Adipocyte (in vitro differentiated cells): ENCODE results near the gene GGN.
"Not testable (repeated sequence)": the region's sequence is repeated elsewhere in the genome, so short reads cannot be mapped to it uniquely, and the experiment has no call there.

ENCODE experiments used
- DNase-seq: peaks from one replicate; pipeline ENCODE4 v3.0.0-alpha.2; 2015; ENCODE audit warnings: low read depth
- H3K27me3 ChIP-seq: replicated peaks from 2 replicates; pipeline ENCODE4 v1.7.0; 2013; ENCODE audit warnings: mild to moderate bottlenecking, low read length, moderate library complexity; ENCODE audit not compliant: control insufficient read depth, insufficient read depth
- H3K36me3 ChIP-seq: 2 replicates; pipeline ENCODE4 v1.7.0; 2013; ENCODE audit warnings: low read length, mild to moderate bottlenecking, moderate library complexity; ENCODE audit not compliant: control insufficient read depth, insufficient read depth, severe bottlenecking
- H3K4me1 ChIP-seq: 2 replicates; pipeline ENCODE4 v1.7.0; 2013; ENCODE audit warnings: mild to moderate bottlenecking, low read length, moderate library complexity; ENCODE audit not compliant: control insufficient read depth, insufficient read depth
- H3K4me3 ChIP-seq: 2 replicates; pipeline ENCODE4 v1.7.0; 2013; ENCODE audit warnings: mild to moderate bottlenecking, low read length, moderate library complexity
- H3K9ac ChIP-seq: 2 replicates; pipeline ENCODE4 v1.7.0; 2013; ENCODE audit warnings: mild to moderate bottlenecking, low read length, moderate library complexity
- H3K9me3 ChIP-seq: 2 replicates; pipeline ENCODE4 v1.7.0; 2013; ENCODE audit warnings: mild to moderate bottlenecking, low read length, moderate library complexity; ENCODE audit not compliant: control insufficient read depth

Gene GGN

GRCh38 chr19:38360351-38360750, 27.5 kb downstream of the GGN start:
- Histone ChIP-seq H3K36me3 (no peaks in the 10 kb centered on the region), H3K4me1 (no peaks in the 10 kb centered on the region), H3K9me3 (no peaks in the 10 kb centered on the region), H3K4me3 (no peak overlapping the region), H3K27me3 (peaks cover 49% of the 10 kb centered on the region), H3K9ac (no peak overlapping the region)
- no peak for DNase-seq

DNA sequence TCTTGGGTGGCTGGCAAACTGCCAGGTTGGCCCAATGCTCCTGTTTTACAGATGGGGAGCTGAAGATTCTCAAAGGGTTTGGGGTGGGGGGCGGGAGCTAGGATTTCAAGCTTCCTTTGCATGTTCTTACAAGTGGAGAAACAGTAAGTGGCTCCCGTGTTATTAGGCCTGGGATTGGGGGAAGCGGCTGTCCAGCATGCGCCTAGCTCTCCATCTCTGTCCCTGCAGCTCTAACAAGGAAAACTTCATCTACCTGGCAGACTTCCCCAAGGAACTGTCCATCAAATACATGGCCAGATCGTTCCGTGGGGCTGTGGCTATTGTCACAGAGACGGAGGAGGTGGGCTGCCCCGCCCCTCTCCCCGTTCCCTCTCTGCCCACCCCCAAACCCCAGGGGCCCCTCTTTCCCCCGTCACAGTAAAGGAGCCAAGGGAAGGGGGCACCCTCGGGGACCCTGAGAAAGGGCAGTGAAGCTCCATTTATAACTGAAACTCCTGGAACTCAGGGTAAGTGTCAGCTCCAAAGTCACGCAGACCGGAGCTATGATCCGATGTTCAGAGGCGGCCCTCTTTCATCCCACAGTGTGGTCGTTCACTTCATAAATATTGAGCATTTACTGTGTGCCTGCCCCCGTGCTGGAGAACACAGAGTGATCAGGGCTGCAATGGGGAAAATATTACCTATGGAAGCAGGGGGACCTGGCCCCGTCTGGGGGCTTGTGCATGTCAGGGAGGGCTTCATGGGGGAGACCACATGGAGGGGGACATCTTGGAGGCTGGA, 28.4 kb downstream of the GGN start:
- Histone ChIP-seq H3K9ac (no peak overlapping the region), H3K4me3 (no peak overlapping the region), H3K27me3 (peaks cover 53% of the 10 kb centered on the region), H3K9me3 (no peaks in the 10 kb centered on the region), H3K4me1 (no peaks in the 10 kb centered on the region), H3K36me3 (no peaks in the 10 kb centered on the region)
- DNase-seq, result no peak

DNA sequence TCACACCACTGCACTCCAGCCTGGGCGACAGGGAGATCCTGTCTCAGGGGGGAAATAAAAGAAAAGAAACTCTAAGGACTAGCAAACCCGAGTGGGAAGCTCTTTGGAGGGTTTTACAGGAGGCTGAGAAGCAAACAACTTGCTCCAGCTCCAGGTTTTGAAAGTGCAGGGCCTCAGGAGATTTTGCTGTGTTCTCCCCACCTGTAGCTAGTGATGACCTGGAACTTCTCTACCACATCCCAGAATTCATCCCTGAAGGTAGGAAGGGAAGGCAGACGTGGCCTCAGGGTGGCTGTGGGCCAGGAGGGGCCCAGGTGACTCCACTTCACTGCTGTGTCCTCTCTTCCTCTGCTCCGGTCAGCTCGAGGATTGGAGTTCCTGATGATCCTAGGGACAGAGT, 29.8 kb downstream of the GGN start:
- DNase-seq, result no peak
- no peaks in the 10 kb centered on the region for H3K36me3 ChIP-seq
- H3K4me3 ChIP-seq, result no peak overlapping the region
- H3K4me1 ChIP-seq, result no peaks in the 10 kb centered on the region
- no peaks in the 10 kb centered on the region for H3K9me3 ChIP-seq
- H3K27me3 ChIP-seq, result peaks cover 59% of the 10 kb centered on the region
- H3K9ac ChIP-seq, result no peak overlapping the region

DNA sequence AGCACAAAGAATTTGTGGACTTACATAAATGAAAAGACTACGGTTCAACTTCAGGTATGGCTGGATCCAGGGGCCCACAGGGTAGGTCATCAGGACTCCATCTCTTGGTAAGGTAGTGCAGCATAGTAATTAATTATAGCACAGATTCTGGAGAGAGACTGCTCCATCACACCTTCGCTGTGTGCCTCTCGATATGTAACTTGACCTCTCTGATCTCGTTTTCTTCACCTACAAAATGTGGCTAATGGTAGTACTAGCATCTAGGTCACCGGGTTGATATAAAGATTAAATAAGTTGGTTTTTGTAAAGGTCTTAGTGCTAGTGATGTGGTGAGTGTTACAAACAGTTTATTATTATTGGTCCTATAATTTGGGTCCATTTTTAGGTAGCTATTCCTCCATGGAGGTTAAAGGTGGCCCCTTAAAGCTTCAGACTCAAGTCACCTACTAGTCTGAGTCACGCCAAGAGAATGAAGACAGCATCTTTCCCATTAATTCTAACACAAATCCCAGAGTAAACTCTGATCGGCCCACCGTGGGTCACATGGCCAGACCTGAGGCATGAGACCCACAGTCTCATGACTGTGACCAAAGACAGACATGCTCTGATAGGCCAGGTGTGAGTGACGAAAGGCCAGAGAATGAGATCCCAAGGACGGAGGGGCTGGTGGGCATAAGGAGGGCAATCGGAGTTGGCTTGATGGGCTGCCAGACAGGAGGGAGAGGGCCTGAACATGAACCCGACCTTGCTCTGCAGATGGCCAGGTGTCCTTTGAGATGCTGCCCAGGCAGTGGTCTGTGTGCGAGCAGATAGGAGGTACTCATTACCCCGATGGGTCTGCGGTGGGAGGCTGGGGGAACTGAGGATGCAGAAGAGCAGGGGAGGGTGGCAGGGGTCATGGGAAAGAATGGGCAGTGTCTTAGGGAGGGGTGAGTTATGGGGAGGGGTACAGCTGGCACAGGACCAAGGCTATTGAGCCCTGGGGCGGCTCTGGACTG, 31.8 kb downstream of the GGN start:
- Histone ChIP-seq H3K36me3 (no peaks in the 10 kb centered on the region), H3K4me3 (no peak overlapping the region), H3K9me3 (no peaks in the 10 kb centered on the region), H3K9ac (no peak overlapping the region), H3K27me3 (peaks cover 63% of the 10 kb centered on the region), H3K4me1 (no peaks in the 10 kb centered on the region)
- DNase-seq, result no peak

DNA sequence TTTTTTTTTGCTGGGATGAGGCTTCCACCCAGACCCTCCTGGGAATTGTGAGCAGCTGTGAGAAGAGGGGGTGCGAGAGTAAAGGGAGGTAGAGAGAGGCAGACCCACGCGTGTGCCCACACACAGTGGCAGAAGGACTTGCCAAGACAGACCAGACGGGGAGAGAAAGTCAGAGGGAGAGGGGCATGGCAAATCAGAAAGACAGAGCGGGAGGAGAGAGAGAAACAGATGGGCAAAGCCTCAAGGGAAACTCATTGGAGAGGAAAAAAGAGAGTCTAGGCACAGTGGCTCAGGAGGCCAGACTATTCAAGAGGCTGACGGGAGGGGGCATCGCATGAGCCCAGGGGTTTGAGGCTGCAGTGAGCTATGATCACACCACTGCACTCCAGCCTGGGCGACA, 35.2 kb downstream of the GGN start:
- Histone ChIP-seq H3K36me3 (no peaks in the 10 kb centered on the region), H3K27me3 (peaks cover 33% of the 10 kb centered on the region), H3K4me3 (no peak overlapping the region), H3K4me1 (no peaks in the 10 kb centered on the region), H3K9me3 (no peaks in the 10 kb centered on the region), H3K9ac (no peak overlapping the region)
- no peak for DNase-seq

DNA sequence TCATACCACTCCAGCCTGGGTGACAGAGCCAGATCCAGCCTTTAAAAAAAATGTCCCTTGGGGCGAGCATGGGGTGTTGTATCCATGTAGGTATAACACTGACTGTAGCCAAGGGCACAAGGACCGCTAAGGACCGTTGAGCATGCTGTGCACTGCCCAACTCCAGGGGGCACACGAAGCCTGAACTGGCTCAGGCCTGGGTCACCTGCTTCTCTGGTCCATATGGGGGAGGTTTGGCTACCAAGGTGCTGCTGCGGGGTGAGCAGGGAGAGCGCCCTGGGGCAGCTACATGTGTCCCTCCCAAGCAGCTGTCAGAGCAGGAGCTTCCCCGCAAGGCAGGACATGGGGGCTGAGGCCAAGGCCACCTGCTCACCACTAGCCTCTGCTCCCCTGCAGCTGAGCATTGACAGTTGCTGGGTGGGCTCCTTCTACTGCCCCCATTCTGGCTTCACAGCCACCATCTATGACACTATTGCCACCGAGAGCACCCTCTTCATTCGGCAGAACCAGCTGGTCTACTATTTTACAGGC, 35.9 kb downstream of the GGN start:
- H3K36me3 ChIP-seq, result no peaks in the 10 kb centered on the region
- no peak for DNase-seq
- peaks cover 32% of the 10 kb centered on the region for H3K27me3 ChIP-seq
- H3K9ac ChIP-seq, result no peak overlapping the region
- no peaks in the 10 kb centered on the region for H3K4me1 ChIP-seq
- no peak overlapping the region for H3K4me3 ChIP-seq
- no peaks in the 10 kb centered on the region for H3K9me3 ChIP-seq

DNA sequence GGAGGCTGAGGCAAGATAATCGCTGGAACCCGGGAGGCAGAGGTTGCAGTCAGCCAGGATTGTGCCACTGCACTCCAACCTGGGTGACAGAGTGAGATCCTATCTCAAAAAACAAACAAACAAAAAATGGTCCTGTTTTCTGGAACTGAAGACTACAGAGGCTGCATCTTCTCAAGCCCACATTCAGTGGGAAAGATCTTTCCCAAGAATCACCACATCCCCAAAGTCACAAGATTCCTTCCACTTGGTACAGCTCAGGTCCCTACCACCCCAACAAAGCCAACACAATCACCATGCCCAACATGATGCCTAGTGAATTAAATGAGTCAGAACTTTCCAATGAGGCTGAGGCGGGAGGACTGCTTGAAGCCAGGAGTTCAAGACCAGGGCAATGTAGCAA, 37.0 kb downstream of the GGN start:
- no peak overlapping the region for H3K9ac ChIP-seq
- no peak for DNase-seq
- H3K27me3 ChIP-seq, result peaks cover 22% of the 10 kb centered on the region
- no peaks in the 10 kb centered on the region for H3K9me3 ChIP-seq
- no peaks in the 10 kb centered on the region for H3K4me1 ChIP-seq
- H3K36me3 ChIP-seq, result no peaks in the 10 kb centered on the region
- no peak overlapping the region for H3K4me3 ChIP-seq

DNA sequence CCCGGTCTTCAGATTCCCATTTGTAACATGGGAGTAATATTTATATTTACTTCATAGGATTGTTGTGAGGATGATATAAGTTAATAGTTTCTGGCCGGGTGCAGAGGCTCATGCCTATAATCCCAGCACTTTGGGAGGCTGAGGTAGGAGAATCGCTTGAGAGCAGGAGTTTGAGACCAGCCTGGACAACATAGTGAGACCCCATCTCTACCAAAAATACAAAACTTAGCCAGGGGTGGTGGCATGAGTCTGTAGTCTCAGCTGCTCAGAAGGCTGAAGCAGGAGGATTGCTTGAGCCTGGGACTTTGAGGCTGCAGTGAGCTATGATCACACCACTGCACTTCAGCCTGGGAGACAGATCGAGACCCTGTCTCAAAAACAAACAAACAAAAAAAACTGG, 41.0 kb downstream of the GGN start:
- H3K4me3 ChIP-seq, result no peak overlapping the region
- DNase-seq, result no peak
- H3K4me1 ChIP-seq, result no peaks in the 10 kb centered on the region
- peaks cover 3% of the 10 kb centered on the region for H3K27me3 ChIP-seq
- H3K9ac ChIP-seq, result no peak overlapping the region
- H3K9me3 ChIP-seq, result no peaks in the 10 kb centered on the region
- H3K36me3 ChIP-seq, result no peaks in the 10 kb centered on the region

- Histone ChIP-seq H3K36me3 (no peaks in the 10 kb centered on the region), H3K4me3 (no peak overlapping the region), H3K9ac (no peak overlapping the region), H3K9me3 (no peaks in the 10 kb centered on the region), H3K4me1 (peaks cover 6% of the 10 kb centered on the region), H3K27me3 (no peaks in the 10 kb centered on the region)
- no peak for DNase-seq
Observed at GRCh38 chr19:38340927-38341326, 46.9 kb downstream of the GGN start.

DNA sequence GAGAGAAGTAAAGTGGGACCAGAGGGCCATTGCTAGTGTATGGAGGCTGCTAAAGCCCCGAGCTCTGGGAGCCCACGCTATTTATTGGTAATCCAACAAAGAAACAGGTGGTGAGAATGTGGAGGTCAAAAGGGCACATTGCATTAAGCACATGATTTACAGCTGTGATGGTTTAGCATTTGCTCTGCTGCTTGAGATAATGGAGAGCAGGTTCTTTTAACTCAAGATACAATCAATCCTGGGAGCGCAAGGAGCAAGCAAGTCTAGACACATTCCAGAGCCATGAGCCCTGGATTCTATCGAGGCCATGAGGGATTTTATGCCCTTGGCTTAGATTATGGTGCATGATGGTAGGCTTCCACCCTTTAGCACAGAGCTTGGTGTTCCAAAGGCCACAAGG, 48.8 kb downstream of the GGN start:
- not testable (repeated sequence) for H3K36me3 ChIP-seq, DNase-seq, H3K27me3 ChIP-seq, H3K4me1 ChIP-seq, H3K9ac ChIP-seq, H3K4me3 ChIP-seq, H3K9me3 ChIP-seq

DNA sequence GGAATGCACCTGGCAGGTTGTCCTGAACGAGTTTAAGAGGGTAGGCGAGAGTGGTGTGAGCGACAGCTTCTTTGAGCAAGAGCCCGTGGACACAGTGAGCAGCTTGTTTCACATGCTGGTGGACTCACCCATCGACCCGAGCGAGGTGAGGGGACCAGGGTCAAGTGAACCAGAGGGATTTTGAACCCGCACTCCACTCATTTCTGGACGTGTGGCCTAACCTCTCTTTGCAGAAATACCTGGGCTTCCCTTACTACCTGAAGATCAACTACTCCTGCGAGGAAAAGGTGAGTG, 50.5 kb downstream of the GGN start:
- Histone ChIP-seq H3K9ac (no peak overlapping the region), H3K4me3 (peak overlapping the region; percentile 97), H3K4me1 (peaks cover 6% of the 10 kb centered on the region), H3K36me3 (no peaks in the 10 kb centered on the region), H3K9me3 (no peaks in the 10 kb centered on the region), H3K27me3 (no peaks in the 10 kb centered on the region)
- DNase-seq, result no peak
